ENCODE measurements around the gene APOF.

The APOF gene

GRCh38 chr12:56392331-56392730 is 29.7 kb upstream of the APOF start:
- no peaks in the 10 kb centered on the region for H3K36me3 ChIP-seq (ENCODE audit: control insufficient read depth in 1 of 2, insufficient read depth in 2 of 2, low read length in 2 of 2)
- no peak overlapping the region for H3K4me3 ChIP-seq (ENCODE audit: low read depth in 1 of 2, low read length in 2 of 2)
- no peaks in the 10 kb centered on the region for H3K9me3 ChIP-seq (ENCODE audit: control insufficient read depth in 1 of 2, low read length in 2 of 2)
- no peak overlapping the region for H3K27ac ChIP-seq (ENCODE audit: low read depth, low read length)
- H3K4me1 ChIP-seq (ENCODE audit: control insufficient read depth in 1 of 2, insufficient read depth in 2 of 2, low read length in 2 of 2): peaks cover 4 to 5% of the 10 kb centered on the region in 2 donors
- H3K27me3 ChIP-seq (ENCODE audit: control insufficient read depth in 1 of 2, insufficient read depth in 2 of 2, low read length in 2 of 2): no peaks in the 10 kb centered on the region
- H3K9ac ChIP-seq (ENCODE audit: low read depth in 1 of 2, low read length in 2 of 2): no peak overlapping the region

GRCh38 chr12:56391721-56392120 is 29.1 kb upstream of the APOF start:
- Histone ChIP-seq H3K27me3 (ENCODE audit: control insufficient read depth in 1 of 2, insufficient read depth in 2 of 2, low read length in 2 of 2) (no peaks in the 10 kb centered on the region), H3K4me3 (ENCODE audit: low read depth in 1 of 2, low read length in 2 of 2) (no peak overlapping the region), H3K9me3 (ENCODE audit: control insufficient read depth in 1 of 2, low read length in 2 of 2) (no peaks in the 10 kb centered on the region), H3K4me1 (ENCODE audit: control insufficient read depth in 1 of 2, insufficient read depth in 2 of 2, low read length in 2 of 2) (peaks cover 4 to 5% of the 10 kb centered on the region in 2 donors), H3K9ac (ENCODE audit: low read depth in 1 of 2, low read length in 2 of 2) (no peak overlapping the region), H3K27ac (ENCODE audit: low read depth, low read length) (no peak overlapping the region), H3K36me3 (ENCODE audit: control insufficient read depth in 1 of 2, insufficient read depth in 2 of 2, low read length in 2 of 2) (no peaks in the 10 kb centered on the region)

- Histone ChIP-seq H3K4me3 (ENCODE audit: low read depth in 1 of 2, low read length in 2 of 2) (no peak overlapping the region), H3K27me3 (ENCODE audit: control insufficient read depth in 1 of 2, insufficient read depth in 2 of 2, low read length in 2 of 2) (no peaks in the 10 kb centered on the region), H3K9me3 (ENCODE audit: control insufficient read depth in 1 of 2, low read length in 2 of 2) (no peaks in the 10 kb centered on the region), H3K36me3 (ENCODE audit: control insufficient read depth in 1 of 2, insufficient read depth in 2 of 2, low read length in 2 of 2) (no peaks in the 10 kb centered on the region), H3K9ac (ENCODE audit: low read depth in 1 of 2, low read length in 2 of 2) (no peak overlapping the region), H3K4me1 (ENCODE audit: control insufficient read depth in 1 of 2, insufficient read depth in 2 of 2, low read length in 2 of 2) (peaks cover 4 to 5% of the 10 kb centered on the region in 2 donors), H3K27ac (ENCODE audit: low read depth, low read length) (no peak overlapping the region)
Observed at GRCh38 chr12:56389412-56389811, 26.8 kb upstream of the APOF start.

GRCh38 chr12:56387152-56387736 is 24.6 kb upstream of the APOF start:
- H3K4me3 ChIP-seq (ENCODE audit: low read depth in 1 of 2, low read length in 2 of 2): no peak overlapping the region
- no peaks in the 10 kb centered on the region for H3K9me3 ChIP-seq (ENCODE audit: control insufficient read depth in 1 of 2, low read length in 2 of 2)
- H3K27ac ChIP-seq (ENCODE audit: low read depth, low read length): no peak overlapping the region
- peaks cover 4 to 5% of the 10 kb centered on the region in 2 donors for H3K4me1 ChIP-seq (ENCODE audit: control insufficient read depth in 1 of 2, insufficient read depth in 2 of 2, low read length in 2 of 2)
- H3K9ac ChIP-seq (ENCODE audit: low read depth in 1 of 2, low read length in 2 of 2): no peak overlapping the region
- H3K27me3 ChIP-seq (ENCODE audit: control insufficient read depth in 1 of 2, insufficient read depth in 2 of 2, low read length in 2 of 2): no peaks in the 10 kb centered on the region
- no peaks in the 10 kb centered on the region for H3K36me3 ChIP-seq (ENCODE audit: control insufficient read depth in 1 of 2, insufficient read depth in 2 of 2, low read length in 2 of 2)

GRCh38 chr12:56385873-56386272 is 23.2 kb upstream of the APOF start:
- no peaks in the 10 kb centered on the region for H3K27me3 ChIP-seq (ENCODE audit: control insufficient read depth in 1 of 2, insufficient read depth in 2 of 2, low read length in 2 of 2)
- no peaks in the 10 kb centered on the region for H3K36me3 ChIP-seq (ENCODE audit: control insufficient read depth in 1 of 2, insufficient read depth in 2 of 2, low read length in 2 of 2)
- no peaks in the 10 kb centered on the region for H3K9me3 ChIP-seq (ENCODE audit: control insufficient read depth in 1 of 2, low read length in 2 of 2)

GRCh38 chr12:56382611-56383010 is 20.0 kb upstream of the APOF start:
- Histone ChIP-seq H3K27me3 (ENCODE audit: control insufficient read depth in 1 of 2, insufficient read depth in 2 of 2, low read length in 2 of 2) (no peaks in the 10 kb centered on the region), H3K36me3 (ENCODE audit: control insufficient read depth in 1 of 2, insufficient read depth in 2 of 2, low read length in 2 of 2) (no peaks in the 10 kb centered on the region), H3K27ac (ENCODE audit: low read depth, low read length) (no peak overlapping the region), H3K4me3 (ENCODE audit: low read depth in 1 of 2, low read length in 2 of 2) (no peak overlapping the region), H3K4me1 (ENCODE audit: control insufficient read depth in 1 of 2, insufficient read depth in 2 of 2, low read length in 2 of 2) (no peaks in the 10 kb centered on the region), H3K9me3 (ENCODE audit: control insufficient read depth in 1 of 2, low read length in 2 of 2) (no peaks in the 10 kb centered on the region), H3K9ac (ENCODE audit: low read depth in 1 of 2, low read length in 2 of 2) (no peak overlapping the region)

More at GRCh38 chr12:56385873-56386272, 23.2 kb upstream of the APOF start:
- H3K9ac ChIP-seq (ENCODE audit: low read depth in 1 of 2, low read length in 2 of 2): no peak overlapping the region
- H3K4me1 ChIP-seq (ENCODE audit: control insufficient read depth in 1 of 2, insufficient read depth in 2 of 2, low read length in 2 of 2): peaks cover 4 to 5% of the 10 kb centered on the region in 2 donors
- H3K4me3 ChIP-seq (ENCODE audit: low read depth in 1 of 2, low read length in 2 of 2): no peak overlapping the region
- H3K27ac ChIP-seq (ENCODE audit: low read depth, low read length): no peak overlapping the region

GRCh38 chr12:56377989-56378316 is 15.3 kb upstream of the APOF start:
- no peaks in the 10 kb centered on the region for H3K36me3 ChIP-seq (ENCODE audit: control insufficient read depth in 1 of 2, insufficient read depth in 2 of 2, low read length in 2 of 2)
- no peak overlapping the region for H3K4me3 ChIP-seq (ENCODE audit: low read depth in 1 of 2, low read length in 2 of 2)
- H3K27me3 ChIP-seq (ENCODE audit: control insufficient read depth in 1 of 2, insufficient read depth in 2 of 2, low read length in 2 of 2): no peaks in the 10 kb centered on the region
- H3K27ac ChIP-seq (ENCODE audit: low read depth, low read length): no peak overlapping the region
- no peaks in the 10 kb centered on the region for H3K4me1 ChIP-seq (ENCODE audit: control insufficient read depth in 1 of 2, insufficient read depth in 2 of 2, low read length in 2 of 2)
- H3K9ac ChIP-seq (ENCODE audit: low read depth in 1 of 2, low read length in 2 of 2): no peak overlapping the region
- H3K9me3 ChIP-seq (ENCODE audit: control insufficient read depth in 1 of 2, low read length in 2 of 2): no peaks in the 10 kb centered on the region

- Histone ChIP-seq H3K27me3 (ENCODE audit: control insufficient read depth in 1 of 2, insufficient read depth in 2 of 2, low read length in 2 of 2) (no peaks in the 10 kb centered on the region), H3K4me3 (ENCODE audit: low read depth in 1 of 2, low read length in 2 of 2) (no peak overlapping the region), H3K9me3 (ENCODE audit: control insufficient read depth in 1 of 2, low read length in 2 of 2) (no peaks in the 10 kb centered on the region), H3K9ac (ENCODE audit: low read depth in 1 of 2, low read length in 2 of 2) (no peak overlapping the region), H3K4me1 (ENCODE audit: control insufficient read depth in 1 of 2, insufficient read depth in 2 of 2, low read length in 2 of 2) (no peaks in the 10 kb centered on the region), H3K27ac (ENCODE audit: low read depth, low read length) (no peak overlapping the region), H3K36me3 (ENCODE audit: control insufficient read depth in 1 of 2, insufficient read depth in 2 of 2, low read length in 2 of 2) (no peaks in the 10 kb centered on the region)
Observed at GRCh38 chr12:56377310-56377988, 14.8 kb upstream of the APOF start.

GRCh38 chr12:56375598-56376434 is 13.2 kb upstream of the APOF start:
- no peaks in the 10 kb centered on the region for H3K4me1 ChIP-seq (ENCODE audit: control insufficient read depth in 1 of 2, insufficient read depth in 2 of 2, low read length in 2 of 2)
- no peak overlapping the region for H3K27ac ChIP-seq (ENCODE audit: low read depth, low read length)
- no peak overlapping the region for H3K4me3 ChIP-seq (ENCODE audit: low read depth in 1 of 2, low read length in 2 of 2)
- no peaks in the 10 kb centered on the region for H3K9me3 ChIP-seq (ENCODE audit: control insufficient read depth in 1 of 2, low read length in 2 of 2)
- no peaks in the 10 kb centered on the region for H3K36me3 ChIP-seq (ENCODE audit: control insufficient read depth in 1 of 2, insufficient read depth in 2 of 2, low read length in 2 of 2)
- no peak overlapping the region for H3K9ac ChIP-seq (ENCODE audit: low read depth in 1 of 2, low read length in 2 of 2)
- no peaks in the 10 kb centered on the region for H3K27me3 ChIP-seq (ENCODE audit: control insufficient read depth in 1 of 2, insufficient read depth in 2 of 2, low read length in 2 of 2)

Measured in duodenal mucosa (tissue), 2 donors.